Gastroesophageal sphincter (tissue), 3 donors: ENCODE data around the gene ROBO1.

Experiments used
- POLR2A ChIP-seq, 2 donors: fragments of 450-650 bp; IDR thresholded peaks; one replicate each; pipeline ENCODE4 v1.6.1; 2017; ENCODE audit warnings: antibody characterized with exemption in 2 of 2, mild to moderate bottlenecking in 2 of 2, moderate library complexity in 1 of 2
- TF ChIP-seq, protein P1 (sequence below), 4 experiments: fragments of 200-600 bp in 2 of 4; fragments of 450-650 bp in 2 of 4; sonication (generic) in 1 of 4; IDR thresholded peaks; one replicate each; pipeline ENCODE4 v1.5.1; 2017 to 2019; ENCODE audit warnings: antibody characterized with exemption in 4 of 4, mild to moderate bottlenecking in 2 of 4, moderate library complexity in 2 of 4

- no peak for TF ChIP-seq POLR2A (IDR thresholded peaks at IDR 0.05)
- TF ChIP-seq, protein P1, sequence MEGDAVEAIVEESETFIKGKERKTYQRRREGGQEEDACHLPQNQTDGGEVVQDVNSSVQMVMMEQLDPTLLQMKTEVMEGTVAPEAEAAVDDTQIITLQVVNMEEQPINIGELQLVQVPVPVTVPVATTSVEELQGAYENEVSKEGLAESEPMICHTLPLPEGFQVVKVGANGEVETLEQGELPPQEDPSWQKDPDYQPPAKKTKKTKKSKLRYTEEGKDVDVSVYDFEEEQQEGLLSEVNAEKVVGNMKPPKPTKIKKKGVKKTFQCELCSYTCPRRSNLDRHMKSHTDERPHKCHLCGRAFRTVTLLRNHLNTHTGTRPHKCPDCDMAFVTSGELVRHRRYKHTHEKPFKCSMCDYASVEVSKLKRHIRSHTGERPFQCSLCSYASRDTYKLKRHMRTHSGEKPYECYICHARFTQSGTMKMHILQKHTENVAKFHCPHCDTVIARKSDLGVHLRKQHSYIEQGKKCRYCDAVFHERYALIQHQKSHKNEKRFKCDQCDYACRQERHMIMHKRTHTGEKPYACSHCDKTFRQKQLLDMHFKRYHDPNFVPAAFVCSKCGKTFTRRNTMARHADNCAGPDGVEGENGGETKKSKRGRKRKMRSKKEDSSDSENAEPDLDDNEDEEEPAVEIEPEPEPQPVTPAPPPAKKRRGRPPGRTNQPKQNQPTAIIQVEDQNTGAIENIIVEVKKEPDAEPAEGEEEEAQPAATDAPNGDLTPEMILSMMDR (IDR thresholded peaks at IDR 0.05): no peak
These were observed 965.8 kb downstream of the ROBO1 start for GRCh38 chr3:78801926-78802561.
